ENCODE results near the gene BRD9.
"Not testable (repeated sequence)": the region's sequence is repeated elsewhere in the genome, so short reads cannot be mapped to it uniquely, and the experiment has no call there.

BRD9 gene

DNA sequence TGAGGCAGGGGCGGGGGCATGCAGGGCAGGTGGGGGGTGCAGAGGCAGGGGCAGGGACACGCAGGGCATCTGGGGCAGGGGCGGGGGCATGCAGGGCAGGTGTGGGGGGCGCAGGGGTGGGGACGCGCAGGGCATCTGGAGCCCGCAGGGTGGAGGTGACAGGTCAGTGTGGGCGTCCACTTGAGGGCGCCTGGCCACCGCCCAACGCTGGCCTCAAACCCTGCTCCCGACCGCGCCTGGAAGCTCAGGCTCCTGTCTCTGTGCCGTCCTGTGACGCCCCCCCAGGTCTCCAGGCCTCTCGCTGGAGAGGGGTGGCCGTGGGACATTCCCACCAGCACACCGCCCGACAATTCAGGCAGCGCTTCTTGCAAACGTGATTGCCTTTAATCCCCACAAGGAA, 48.7 kb downstream of the BRD9 start:
- not testable (repeated sequence) for DNase-seq (ENCODE audit: low read depth)

- not testable (repeated sequence) for DNase-seq (ENCODE audit: low read depth)
Measured at GRCh38 chr5:843371-843770, 49.2 kb downstream of the BRD9 start.

DNA sequence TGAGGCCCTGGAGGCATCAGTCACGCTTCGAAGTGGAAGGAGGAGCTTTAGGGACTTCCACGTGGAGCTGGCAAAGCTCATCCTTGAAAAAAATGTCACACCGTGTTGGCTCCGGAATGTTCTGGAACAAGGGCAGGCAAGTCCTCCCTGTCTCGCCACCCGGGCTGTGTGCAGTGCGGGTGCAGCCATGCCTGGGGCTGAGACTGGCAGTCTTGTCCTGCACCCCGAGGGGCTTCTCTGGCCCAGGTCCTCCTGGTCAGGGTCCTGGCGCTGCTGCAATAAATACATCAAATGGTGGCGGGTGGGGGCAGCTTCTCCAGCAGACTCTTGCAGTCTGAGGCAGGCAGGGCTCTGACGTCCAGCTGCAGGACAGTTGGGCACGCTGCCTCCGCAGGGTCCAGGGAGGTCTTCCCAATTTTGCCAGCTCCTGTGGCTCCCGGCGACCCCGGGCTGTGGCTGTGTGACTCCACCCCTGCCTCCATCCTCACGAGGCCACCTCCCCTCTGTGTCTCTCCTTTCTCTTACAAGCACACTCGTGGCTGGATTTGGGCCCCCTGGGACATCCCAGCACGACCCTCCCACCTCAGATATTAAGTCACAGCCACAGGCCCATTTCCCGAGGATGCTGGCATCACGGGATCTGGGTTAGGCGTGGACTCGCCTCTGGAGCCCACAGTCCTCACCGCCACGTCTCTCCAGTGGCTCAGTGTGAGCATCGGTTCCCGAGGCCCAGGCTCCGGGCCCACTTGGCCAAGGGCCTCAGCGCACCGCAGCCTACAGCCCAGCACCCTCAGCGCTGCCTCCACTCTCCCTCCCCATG, 50.0 kb downstream of the BRD9 start:
- DNase-seq (ENCODE audit: low read depth): not testable (repeated sequence)

DNA sequence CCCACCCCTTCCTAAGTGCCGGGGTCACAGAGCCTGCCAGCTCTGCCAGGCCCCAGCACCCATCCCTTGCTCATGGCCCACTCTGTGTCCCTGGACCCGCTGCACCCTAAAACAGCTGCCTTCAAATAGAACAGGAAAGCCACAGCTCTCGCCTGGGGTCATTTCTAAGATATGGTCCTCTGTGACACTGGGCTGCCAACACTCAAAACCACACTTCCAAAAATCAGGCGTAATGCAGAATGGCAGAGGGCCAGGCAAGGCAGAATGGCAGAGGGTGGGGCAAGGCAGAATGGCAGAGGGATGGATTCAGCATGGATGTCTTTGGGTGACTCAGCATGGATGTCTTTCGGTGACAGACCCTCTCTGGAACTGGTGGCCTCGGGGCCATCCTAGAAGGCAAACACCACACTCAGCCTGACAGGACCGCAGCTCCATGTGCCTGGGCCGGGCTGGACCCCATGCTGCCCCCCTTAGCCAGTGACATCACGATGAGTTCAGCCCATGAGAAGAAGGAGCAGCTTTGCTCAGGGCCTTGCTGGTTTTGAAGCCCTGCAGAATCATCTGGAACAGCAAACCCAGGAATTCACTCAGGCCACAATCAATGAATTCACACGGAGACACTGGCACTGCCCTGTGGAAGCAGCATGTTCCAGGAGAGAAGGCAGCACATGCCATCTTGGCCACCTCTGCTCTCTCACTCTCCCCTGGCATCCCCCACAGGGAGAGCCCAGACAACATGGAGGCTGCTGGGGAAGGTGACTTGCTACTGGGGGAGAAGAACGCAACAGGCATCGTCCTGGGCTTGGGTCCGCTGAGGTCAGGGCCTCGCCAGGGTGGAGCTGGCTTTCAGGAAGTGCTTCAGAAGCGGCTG, 50.8 kb downstream of the BRD9 start:
- not testable (repeated sequence) for DNase-seq (ENCODE audit: low read depth)

DNA sequence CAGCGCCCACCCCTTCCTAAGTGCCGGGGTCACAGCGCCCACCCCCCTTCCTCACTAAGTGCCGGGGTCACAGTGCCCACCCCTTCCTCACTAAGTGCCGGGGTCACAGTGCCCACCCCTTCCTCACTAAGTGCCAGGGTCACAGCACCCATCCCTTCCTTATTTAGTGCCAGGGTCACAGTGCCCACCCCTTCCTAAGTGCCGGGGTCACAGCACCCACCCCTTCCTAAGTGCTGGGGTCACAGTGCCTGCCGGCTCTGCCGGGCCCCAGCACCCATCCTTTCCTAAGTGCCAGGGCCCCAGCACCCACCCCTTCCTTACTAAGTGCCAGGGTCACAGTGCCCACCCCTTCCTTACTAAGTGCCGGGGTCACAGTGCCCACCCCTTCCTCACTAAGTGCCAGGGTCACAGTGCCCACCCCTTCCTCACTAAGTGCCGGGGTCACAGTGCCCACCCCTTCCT, 51.6 kb downstream of the BRD9 start:
- DNase-seq (ENCODE audit: low read depth): not testable (repeated sequence)

- not testable (repeated sequence) for DNase-seq (ENCODE audit: low read depth)
Measured at GRCh38 chr5:840118-840973, 52.3 kb downstream of the BRD9 start.

DNA sequence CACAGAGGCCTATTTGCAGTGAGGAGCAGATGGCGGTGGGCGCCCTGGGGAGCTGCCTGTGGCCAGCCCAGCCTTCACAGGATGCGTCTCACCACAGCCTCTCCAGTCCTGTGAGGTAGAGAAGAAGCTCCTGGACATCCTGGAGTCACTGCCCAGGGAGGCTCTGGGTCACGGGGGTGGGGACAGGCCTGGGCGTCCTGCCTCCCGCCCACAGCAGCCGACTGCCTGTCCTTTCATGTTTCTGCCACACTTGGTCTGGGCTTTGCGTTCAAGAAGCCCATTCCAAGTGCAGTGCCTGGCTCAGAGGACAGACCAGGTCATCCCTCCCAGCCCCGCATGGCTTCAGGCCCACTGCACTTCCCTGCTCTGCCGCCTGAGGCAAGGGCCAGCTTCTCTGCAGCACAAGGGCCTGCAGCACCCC, 54.2 kb downstream of the BRD9 start:
- not testable (repeated sequence) for DNase-seq (ENCODE audit: low read depth)

GRCh38 chr5:837621-838121, 54.9 kb downstream of the BRD9 start:
- not testable (repeated sequence) for DNase-seq (ENCODE audit: low read depth)

- not testable (repeated sequence) for DNase-seq (ENCODE audit: low read depth)
Measured at GRCh38 chr5:835933-836612, 56.5 kb downstream of the BRD9 start.

DNA sequence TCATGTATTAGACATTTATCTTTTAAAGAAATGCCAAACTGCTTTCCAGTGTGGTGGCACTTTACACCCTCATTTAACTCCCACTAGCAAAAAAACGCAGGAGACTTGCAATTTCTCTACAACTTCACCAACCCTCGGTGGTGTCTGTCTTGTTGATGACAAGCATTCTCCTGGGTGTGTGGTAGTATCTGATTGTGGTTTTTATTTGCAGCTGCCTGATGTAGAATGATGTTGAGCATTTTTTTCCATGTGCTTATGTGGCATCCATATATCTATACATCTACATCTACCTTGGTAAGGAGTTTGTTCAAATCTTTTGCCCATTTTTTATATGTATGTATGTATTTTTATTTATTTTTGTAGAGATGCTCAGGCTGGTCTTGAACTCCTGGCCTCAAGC, 58.6 kb downstream of the BRD9 start:
- DNase-seq (ENCODE audit: low read depth): not testable (repeated sequence)

DNA sequence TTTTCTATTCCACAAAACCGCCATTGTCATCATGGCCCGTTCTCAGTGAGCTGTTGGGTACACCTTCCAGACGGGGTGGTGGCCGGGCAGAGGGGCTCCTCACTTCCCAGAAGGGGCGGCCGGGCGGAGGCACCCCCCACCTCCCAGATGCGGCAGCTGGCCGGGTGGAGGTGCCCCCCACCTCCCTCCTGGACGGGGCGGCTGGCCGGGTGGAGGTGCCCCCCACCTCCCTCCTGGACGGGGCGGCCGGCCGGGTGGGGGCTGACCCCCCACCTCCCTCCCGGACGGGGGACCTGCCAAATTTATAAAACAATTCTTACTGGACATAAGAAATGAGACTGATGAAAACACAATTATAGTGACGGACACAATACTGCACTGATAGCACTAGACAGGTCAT, 64.4 kb downstream of the BRD9 start:
- not testable (repeated sequence) for DNase-seq (ENCODE audit: low read depth)

- not testable (repeated sequence) for DNase-seq (ENCODE audit: low read depth)
Measured at GRCh38 chr5:825544-825943, 67.1 kb downstream of the BRD9 start.

GRCh38 chr5:821504-821903, 71.1 kb downstream of the BRD9 start:
- DNase-seq (ENCODE audit: low read depth): no peak

DNA sequence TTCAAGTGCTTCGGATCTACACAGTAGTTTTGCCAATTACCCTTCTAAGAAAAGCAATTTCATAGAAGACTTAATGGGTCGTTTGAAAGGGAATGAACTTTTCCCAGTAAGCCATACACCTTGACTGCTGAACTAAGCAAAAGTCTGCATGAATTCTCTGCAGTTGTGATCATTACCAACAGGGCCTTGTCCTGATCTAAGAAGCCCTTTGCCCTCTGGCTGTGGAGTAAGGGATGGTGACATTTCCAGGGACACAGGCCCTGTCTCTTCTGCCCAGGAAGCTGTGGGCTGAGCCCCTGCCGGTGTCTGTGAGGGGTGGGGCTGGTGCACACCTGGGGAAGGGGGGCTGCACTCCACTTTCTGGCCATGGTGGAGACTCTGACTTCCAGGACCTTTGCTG, 72.4 kb downstream of the BRD9 start:
- no peak for DNase-seq (ENCODE audit: low read depth)

GRCh38 chr5:819078-819477, 73.5 kb downstream of the BRD9 start:
- DNase-seq (ENCODE audit: low read depth): no peak

GRCh38 chr5:816176-816575, 76.4 kb downstream of the BRD9 start:
- DNase-seq (ENCODE audit: low read depth): no peak

GRCh38 chr5:815449-815848, 77.2 kb downstream of the BRD9 start:
- DNase-seq (ENCODE audit: low read depth): no peak
